NT2/D1 (cell line): ENCODE results near the gene PACC1.
"Not testable (repeated sequence)": the region's sequence is repeated elsewhere in the genome, so short reads cannot be mapped to it uniquely, and the experiment has no call there.

Experiments used
- DNase-seq: peaks from one replicate; pipeline ENCODE4 v3.0.0-alpha.2; 2011; ENCODE audit warnings: low read depth, low spot score
- H3K27me3 ChIP-seq: 2 replicates; pipeline ENCODE4 v1.6.0; 2011; ENCODE audit warnings: mild to moderate bottlenecking; ENCODE audit not compliant: insufficient read length, insufficient read depth
- H3K36me3 ChIP-seq: 2 replicates; pipeline ENCODE4 v1.6.1; 2011; ENCODE audit warnings: mild to moderate bottlenecking, low read length, mixed read lengths; ENCODE audit not compliant: insufficient read depth, insufficient read length
- H3K4me1 ChIP-seq: 2 replicates; pipeline ENCODE4 v1.5.1; 2011; ENCODE audit not compliant: insufficient read depth, insufficient read length
- H3K4me3 ChIP-seq: 2 replicates; pipeline ENCODE4 v1.5.1; 2011; ENCODE audit warnings: low read depth; ENCODE audit not compliant: insufficient read length
- H3K9ac ChIP-seq: 2 replicates; pipeline ENCODE4 v1.6.0; 2011; ENCODE audit warnings: low read depth; ENCODE audit not compliant: insufficient read length
- H3K9me3 ChIP-seq: 2 replicates; pipeline ENCODE4 v1.5.1; 2011; ENCODE audit warnings: mild to moderate bottlenecking, low read length; ENCODE audit not compliant: insufficient read depth
- SUZ12 ChIP-seq: IDR thresholded peaks from 2 replicates; pipeline ENCODE4 v1.6.1; 2011; ENCODE audit not compliant: insufficient read length, insufficient read depth; ENCODE audit errors: extremely low read depth
- YY1 ChIP-seq: IDR thresholded peaks from 2 replicates; pipeline ENCODE4 v1.6.1; 2011; ENCODE audit not compliant: insufficient read length, insufficient read depth
- ZNF274 ChIP-seq: IDR thresholded peaks from 2 replicates; pipeline ENCODE4 v1.6.1; 2011; ENCODE audit warnings: mild to moderate bottlenecking, low read depth, low read length

The PACC1 gene

GRCh38 chr1:212410231-212410820 is 4.4 kb downstream of the PACC1 start:
- no peak for TF ChIP-seq YY1
- H3K27me3 ChIP-seq: peaks cover 18% of the 10 kb centered on the region
- peaks cover 7% of the 10 kb centered on the region for H3K4me1 ChIP-seq
- no peak for DNase-seq
- H3K9me3 ChIP-seq: no peaks in the 10 kb centered on the region
- H3K36me3 ChIP-seq: peaks cover 64% of the 10 kb centered on the region
- H3K4me3 ChIP-seq: no peak overlapping the region
- H3K9ac ChIP-seq: no peak overlapping the region

GRCh38 chr1:212402666-212403321 is 11.9 kb downstream of the PACC1 start:
- peaks cover 2% of the 10 kb centered on the region; the same call in 1 of the 2 replicates for H3K9me3 ChIP-seq
- no peak overlapping the region for H3K4me3 ChIP-seq
- TF ChIP-seq SUZ12: no peak
- TF ChIP-seq YY1: no peak
- no peak for TF ChIP-seq ZNF274
- no peaks in the 10 kb centered on the region for H3K27me3 ChIP-seq
- no peak overlapping the region for H3K9ac ChIP-seq
- no peak for DNase-seq
- H3K4me1 ChIP-seq: no peaks in the 10 kb centered on the region
- H3K36me3 ChIP-seq: peaks cover 33% of the 10 kb centered on the region

- Histone ChIP-seq H3K36me3 (peaks cover 26% of the 10 kb centered on the region), H3K4me1 (no peaks in the 10 kb centered on the region)
Observed at GRCh38 chr1:212401838-212402582, 12.7 kb downstream of the PACC1 start.

GRCh38 chr1:212401042-212401441 is 13.6 kb downstream of the PACC1 start:
- Histone ChIP-seq H3K36me3 (peaks cover 17% of the 10 kb centered on the region), H3K4me3 (no peak overlapping the region), H3K9ac (no peak overlapping the region), H3K27me3 (no peaks in the 10 kb centered on the region), H3K9me3 (peaks cover 17% of the 10 kb centered on the region), H3K4me1 (no peaks in the 10 kb centered on the region)
- no peak for TF ChIP-seq YY1
- no peak for TF ChIP-seq ZNF274
- TF ChIP-seq SUZ12: no peak
- DNase-seq: no peak

More at GRCh38 chr1:212401838-212402582, 12.7 kb downstream of the PACC1 start:
- Histone ChIP-seq H3K27me3 (no peaks in the 10 kb centered on the region), H3K4me3 (no peak overlapping the region), H3K9ac (no peak overlapping the region), H3K9me3 (peaks cover 7% of the 10 kb centered on the region)
- no peak for DNase-seq
- TF ChIP-seq SUZ12 (no peak), ZNF274 (no peak), YY1 (no peak)

GRCh38 chr1:212397171-212397570 is 17.5 kb downstream of the PACC1 start:
- Histone ChIP-seq H3K4me1 (no peaks in the 10 kb centered on the region), H3K9me3 (peaks cover 17% of the 10 kb centered on the region), H3K9ac (no peak overlapping the region), H3K4me3 (no peak overlapping the region), H3K36me3 (no peaks in the 10 kb centered on the region), H3K27me3 (no peaks in the 10 kb centered on the region)
- DNase-seq: no peak
- TF ChIP-seq ZNF274 (no peak), YY1 (no peak), SUZ12 (no peak)

- TF ChIP-seq ZNF274: no peak
- TF ChIP-seq YY1: no peak
- TF ChIP-seq SUZ12: no peak
- no peaks in the 10 kb centered on the region for H3K36me3 ChIP-seq
- H3K4me3 ChIP-seq: no peak overlapping the region
- no peak for DNase-seq
- H3K9me3 ChIP-seq: peaks cover 17% of the 10 kb centered on the region
- no peak overlapping the region for H3K9ac ChIP-seq
- no peaks in the 10 kb centered on the region for H3K27me3 ChIP-seq
- no peaks in the 10 kb centered on the region for H3K4me1 ChIP-seq
Observed at GRCh38 chr1:212396638-212397037, 18.0 kb downstream of the PACC1 start.

- not testable (repeated sequence) for H3K4me1 ChIP-seq, H3K4me3 ChIP-seq, DNase-seq, H3K36me3 ChIP-seq, H3K27me3 ChIP-seq, H3K9ac ChIP-seq
- peaks cover 21% of the 10 kb centered on the region for H3K9me3 ChIP-seq
Observed at GRCh38 chr1:212395678-212396437, 18.8 kb downstream of the PACC1 start.
